GM23338 (cell line): ENCODE results near the gene SLX4.

Source experiments
- CREB1 ChIP-seq: fragments of 250-450 bp; sonication (Bioruptor Pico); IDR thresholded peaks from 2 replicates; pipeline ENCODE4 v1.5.0; 2020; ENCODE audit warnings: low read depth, mild to moderate bottlenecking, moderate library complexity
- CTCF ChIP-seq, 2 experiments: fragments of 200-600 bp in 1 of 2; sonication (generic) in 1 of 2; conservative IDR thresholded peaks; 2 replicates each; pipeline versions ENCODE4 v1.5.1 to v1.6.1; 2016 to 2017; ENCODE audit warnings: antibody characterized with exemption in 2 of 2, low read depth in 2 of 2, mild to moderate bottlenecking in 2 of 2, moderate library complexity in 1 of 2
- EZH2 ChIP-seq: fragments of 200-600 bp; sonication (generic); IDR thresholded peaks from one replicate; pipeline ENCODE4 v1.8.0; 2017; ENCODE audit warnings: antibody characterized with exemption, mild to moderate bottlenecking, low read depth; ENCODE audit not compliant: unreplicated experiment
- JUNB ChIP-seq: IDR thresholded peaks from one replicate; pipeline ENCODE4 v1.6.1; 2016; ENCODE audit warnings: antibody characterized with exemption; ENCODE audit not compliant: unreplicated experiment
- POLR2AphosphoS5 ChIP-seq: IDR thresholded peaks from 2 replicates; pipeline ENCODE4 v1.6.1; 2016; ENCODE audit warnings: antibody characterized with exemption, low read depth
- REST ChIP-seq: IDR thresholded peaks from one replicate; pipeline ENCODE4 v1.6.1; 2018; ENCODE audit warnings: antibody characterized with exemption; ENCODE audit not compliant: unreplicated experiment
- ZNF331 ChIP-seq: fragments of 250-450 bp; sonication (Bioruptor Pico); IDR thresholded peaks from 2 replicates; pipeline ENCODE4 v1.5.0; 2020; ENCODE audit warnings: low read depth, mild to moderate bottlenecking, moderate library complexity

GRCh38 chr16:3651461-3652372 is 40.3 kb upstream of the SLX4 start:
- TF ChIP-seq CTCF (conservative IDR thresholded peaks at IDR 0.05; ENCODE audit: low read depth in 2 of 2): no peak
- no peak for TF ChIP-seq CREB1 (CRISPR knock-in tag)
- TF ChIP-seq ZNF331 (CRISPR knock-in tag): no peak
- no peak for TF ChIP-seq REST
- no peak for TF ChIP-seq POLR2AphosphoS5
- no peak for TF ChIP-seq EZH2
- no peak for TF ChIP-seq JUNB
